Measurements from ENCODE around the gene CDK6. TPM values are rescaled to one million over a fixed set of nuclear protein-coding genes. Genes with fewer than 3 reads are reported as not detected.

The CDK6 gene
- total RNA-seq, 2 experiments from 2014 or later: 130 to 138 TPM

DNA sequence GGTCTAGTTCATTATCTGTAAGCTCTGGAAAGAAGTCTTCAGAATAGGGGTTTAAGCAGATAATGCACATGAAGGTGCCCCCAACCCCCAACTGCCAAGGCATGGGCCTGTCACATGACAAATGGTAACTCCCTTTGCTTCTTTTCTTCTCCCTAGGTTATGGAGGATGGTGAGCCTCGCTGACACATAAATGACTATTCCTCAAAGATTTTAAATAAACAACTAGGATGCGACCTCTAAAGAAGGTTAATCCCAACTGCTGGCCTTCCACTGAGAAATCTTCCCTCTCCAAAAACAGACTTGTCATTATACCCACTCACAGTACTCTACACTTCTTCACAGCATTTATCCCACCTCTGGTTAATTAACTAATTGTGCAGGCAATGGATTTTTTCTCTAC is 170.4 kb downstream of the CDK6 start:
- Mint-ChIP-seq H3K4me3 (no peak overlapping the region), H3K27ac (peak overlapping the region; percentile 88), H3K36me3 (ENCODE audit: low read depth) (peaks cover 43% of the 10 kb centered on the region), H3K9me3 (peaks cover 2% of the 10 kb centered on the region), H3K27me3 (no peaks in the 10 kb centered on the region), H3K4me1 (ENCODE audit: low read depth) (peaks cover 26% of the 10 kb centered on the region)
- DNase-seq (no peak), ATAC-seq (no peak)
- ChIA-PET POLR2A (interaction anchor here (1.1 to 1.8 kb wide), 3 partner anchors 10 to 167 kb away, joined by 3 to 6 read pairs (median 5); no protein-coding TSS in a partner anchor), CTCF (no interaction called here)
- TF ChIP-seq, protein P1, sequence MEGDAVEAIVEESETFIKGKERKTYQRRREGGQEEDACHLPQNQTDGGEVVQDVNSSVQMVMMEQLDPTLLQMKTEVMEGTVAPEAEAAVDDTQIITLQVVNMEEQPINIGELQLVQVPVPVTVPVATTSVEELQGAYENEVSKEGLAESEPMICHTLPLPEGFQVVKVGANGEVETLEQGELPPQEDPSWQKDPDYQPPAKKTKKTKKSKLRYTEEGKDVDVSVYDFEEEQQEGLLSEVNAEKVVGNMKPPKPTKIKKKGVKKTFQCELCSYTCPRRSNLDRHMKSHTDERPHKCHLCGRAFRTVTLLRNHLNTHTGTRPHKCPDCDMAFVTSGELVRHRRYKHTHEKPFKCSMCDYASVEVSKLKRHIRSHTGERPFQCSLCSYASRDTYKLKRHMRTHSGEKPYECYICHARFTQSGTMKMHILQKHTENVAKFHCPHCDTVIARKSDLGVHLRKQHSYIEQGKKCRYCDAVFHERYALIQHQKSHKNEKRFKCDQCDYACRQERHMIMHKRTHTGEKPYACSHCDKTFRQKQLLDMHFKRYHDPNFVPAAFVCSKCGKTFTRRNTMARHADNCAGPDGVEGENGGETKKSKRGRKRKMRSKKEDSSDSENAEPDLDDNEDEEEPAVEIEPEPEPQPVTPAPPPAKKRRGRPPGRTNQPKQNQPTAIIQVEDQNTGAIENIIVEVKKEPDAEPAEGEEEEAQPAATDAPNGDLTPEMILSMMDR (IDR thresholded peaks at IDR 0.05): no peak
- intact Hi-C loops (cut with micrococcal nuclease): no loop called here

DNA sequence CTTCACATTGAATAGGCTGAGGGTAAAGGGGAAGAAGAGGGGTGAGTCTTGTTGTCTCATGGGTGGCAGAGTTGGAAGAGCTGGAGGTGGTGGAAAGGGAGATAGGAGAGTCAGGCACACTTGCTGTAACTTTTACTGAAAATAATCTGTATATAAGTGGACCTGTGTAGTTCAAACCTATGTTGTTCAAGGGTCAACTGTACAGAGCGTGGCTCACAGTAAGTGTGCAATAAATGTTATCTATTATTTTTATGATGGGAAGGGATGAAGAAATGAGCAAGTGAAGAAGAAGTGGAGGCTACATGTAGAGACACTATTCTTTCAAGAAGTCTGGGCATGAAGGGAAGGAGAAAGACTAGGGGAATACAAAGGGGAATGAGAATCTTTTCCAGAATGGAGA is 174.7 kb downstream of the CDK6 start:
- DNase-seq (no peak), ATAC-seq (no peak)
- TF ChIP-seq, protein P1 (IDR thresholded peaks at IDR 0.05): no peak
- Mint-ChIP-seq H3K4me3 (no peak overlapping the region), H3K9me3 (peaks cover 2% of the 10 kb centered on the region), H3K27ac (no peak overlapping the region), H3K36me3 (ENCODE audit: low read depth) (peaks cover 44% of the 10 kb centered on the region), H3K27me3 (no peaks in the 10 kb centered on the region), H3K4me1 (ENCODE audit: low read depth) (peaks cover 28% of the 10 kb centered on the region)
- ChIA-PET POLR2A (interaction anchor here (1.1 kb wide), 1 partner anchor 12 kb away, joined by 3 read pairs; no protein-coding TSS in a partner anchor), CTCF (interaction anchor here (1.0 kb wide), 1 partner anchor 17 kb away, joined by 3 read pairs; no protein-coding TSS in a partner anchor)
- intact Hi-C loops (cut with micrococcal nuclease): no loop called here

DNA sequence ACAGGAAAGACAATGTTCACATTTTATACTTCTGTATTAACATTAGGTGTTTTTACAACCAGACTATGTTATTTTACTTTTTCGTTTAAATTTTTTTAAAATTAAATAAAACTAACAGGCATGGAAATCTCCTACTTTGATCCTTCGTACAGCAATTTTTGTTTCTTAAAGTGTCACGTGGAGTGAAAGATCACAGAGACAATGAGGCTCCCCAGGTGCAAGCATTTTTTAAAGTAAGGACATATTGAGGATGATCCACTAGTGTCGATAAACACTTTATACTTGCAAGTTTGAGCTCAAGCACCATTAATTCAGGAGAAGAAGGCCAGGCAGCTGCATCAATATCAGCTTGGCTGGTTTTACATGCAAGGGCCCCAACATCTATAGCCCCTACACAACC is 177.7 kb downstream of the CDK6 start:
- Mint-ChIP-seq H3K9me3 (no peaks in the 10 kb centered on the region), H3K36me3 (ENCODE audit: low read depth) (peaks cover 41% of the 10 kb centered on the region), H3K4me3 (no peak overlapping the region), H3K4me1 (ENCODE audit: low read depth) (peaks cover 22% of the 10 kb centered on the region), H3K27ac (no peak overlapping the region), H3K27me3 (no peaks in the 10 kb centered on the region)
- TF ChIP-seq, protein P1 (IDR thresholded peaks at IDR 0.05): no peak
- DNase-seq (no peak), ATAC-seq (no peak)
- CTCF ChIA-PET: no interaction called here
- intact Hi-C loops (cut with micrococcal nuclease): no loop called here
- POLR2A ChIA-PET: no interaction called here

DNA sequence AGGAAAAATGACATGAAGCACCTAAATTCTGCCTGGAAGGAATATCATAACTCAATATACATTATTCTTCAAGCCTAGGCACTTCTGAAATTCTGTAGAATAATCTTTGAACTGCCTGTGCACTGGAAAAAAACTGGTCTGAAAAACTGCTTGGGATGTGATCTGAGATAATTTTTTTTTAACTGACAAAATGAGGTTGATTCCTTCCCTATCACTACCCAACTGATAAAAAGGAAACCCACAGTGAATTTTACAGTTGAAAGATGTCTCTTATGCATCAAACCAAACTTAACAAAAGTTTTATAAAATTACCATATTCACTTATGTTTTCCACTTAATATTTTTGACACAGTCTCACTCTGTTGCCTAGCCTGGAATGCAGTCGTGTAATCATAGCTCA is 179.0 kb downstream of the CDK6 start:
- Mint-ChIP-seq H3K9me3 (no peaks in the 10 kb centered on the region), H3K27me3 (no peaks in the 10 kb centered on the region), H3K27ac (no peak overlapping the region), H3K36me3 (ENCODE audit: low read depth) (peaks cover 43% of the 10 kb centered on the region), H3K4me3 (no peak overlapping the region), H3K4me1 (ENCODE audit: low read depth) (peaks cover 32% of the 10 kb centered on the region)
- TF ChIP-seq, protein P1 (IDR thresholded peaks at IDR 0.05): no peak
- intact Hi-C loops (cut with micrococcal nuclease): no loop called here
- DNase-seq (no peak), ATAC-seq (no peak)
- CTCF ChIA-PET: no interaction called here
- POLR2A ChIA-PET: interaction anchor here (0.6 kb wide), 1 partner anchor 38 kb away, joined by 3 read pairs; no protein-coding TSS in a partner anchor

DNA sequence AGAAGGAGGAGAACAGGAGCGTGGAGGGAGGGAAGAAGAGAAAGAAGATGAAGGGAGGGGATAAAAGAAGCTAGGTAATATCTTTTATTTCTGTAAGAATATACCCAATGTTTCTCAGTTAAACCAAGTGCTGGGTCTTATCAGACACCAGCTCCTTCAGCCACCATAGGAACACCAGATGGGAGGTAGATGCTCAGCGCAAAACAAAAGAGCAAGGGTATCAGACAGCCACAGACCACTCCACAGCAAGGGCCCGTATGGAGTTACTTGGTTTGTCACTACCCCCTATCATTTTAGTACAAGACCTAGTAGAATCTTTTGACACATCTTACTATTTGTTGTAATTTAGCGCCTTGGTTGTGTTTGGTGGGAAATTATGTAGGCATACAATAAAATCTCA is 180.3 kb downstream of the CDK6 start:
- TF ChIP-seq, protein P1 (IDR thresholded peaks at IDR 0.05): no peak
- no peak for DNase-seq
- POLR2A ChIA-PET: interaction anchor here (1.5 kb wide), 1 partner anchor 9 kb away, joined by 5 read pairs; no protein-coding TSS in a partner anchor

More for the DNA sequence above, 180.3 kb downstream of the CDK6 start:
- CTCF ChIA-PET: interaction anchor here (1.0 kb wide), 1 partner anchor 177 kb away, joined by 4 read pairs; no protein-coding TSS in a partner anchor
- H3K4me1 Mint-ChIP-seq (ENCODE audit: low read depth): peaks cover 41% of the 10 kb centered on the region
- H3K4me3 Mint-ChIP-seq: no peak overlapping the region
- ATAC-seq: no peak
- intact Hi-C loops (cut with micrococcal nuclease): no loop called here
- H3K27me3 Mint-ChIP-seq: no peaks in the 10 kb centered on the region
- peaks cover 43% of the 10 kb centered on the region for H3K36me3 Mint-ChIP-seq (ENCODE audit: low read depth)
- no peak overlapping the region for H3K27ac Mint-ChIP-seq
- H3K9me3 Mint-ChIP-seq: no peaks in the 10 kb centered on the region

Measured in activated CD8-positive, alpha-beta T cell treated with anti-CD3 and anti-CD28 coated beads for 36 hours (primary cell).